Hematopoietic multipotent progenitor cell treated with erythropoietin and hydrocortisone succinate and interleukin-3 and kit ligand, for 17 days (in vitro differentiated cells): ENCODE measurements around the gene ORM1.
A peak's percentile ranks its signal among the peaks of the same experiment; 100 is the strongest.

ENCODE experiments used
- DNase-seq: peaks from one replicate; pipeline ENCODE4 v3.0.0-alpha.2; 2015; ENCODE audit warnings: low spot score

The ORM1 gene

DNA sequence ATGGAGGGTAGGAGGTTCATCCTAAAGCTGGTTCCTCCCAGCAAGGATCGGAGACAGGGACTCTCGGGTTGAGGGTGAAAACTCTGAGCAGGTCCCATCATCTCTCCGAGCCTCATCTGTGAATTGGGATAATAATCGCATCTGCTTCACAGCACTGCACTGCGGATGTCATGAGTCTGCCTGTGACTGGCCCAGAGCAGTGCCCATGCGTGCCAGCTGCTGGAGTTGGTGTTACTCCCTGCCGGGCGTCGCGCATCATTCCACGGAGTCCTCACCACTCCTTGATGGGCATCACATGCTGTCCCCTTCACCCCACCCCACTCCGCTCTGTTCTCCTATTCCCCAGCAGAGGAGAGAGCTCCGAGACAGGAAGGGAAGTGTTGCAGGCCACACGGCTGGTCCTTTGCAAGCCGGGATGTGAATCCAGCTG lies 35.1 kb upstream of the ORM1 start:
- DNase-seq = no peak

DNA sequence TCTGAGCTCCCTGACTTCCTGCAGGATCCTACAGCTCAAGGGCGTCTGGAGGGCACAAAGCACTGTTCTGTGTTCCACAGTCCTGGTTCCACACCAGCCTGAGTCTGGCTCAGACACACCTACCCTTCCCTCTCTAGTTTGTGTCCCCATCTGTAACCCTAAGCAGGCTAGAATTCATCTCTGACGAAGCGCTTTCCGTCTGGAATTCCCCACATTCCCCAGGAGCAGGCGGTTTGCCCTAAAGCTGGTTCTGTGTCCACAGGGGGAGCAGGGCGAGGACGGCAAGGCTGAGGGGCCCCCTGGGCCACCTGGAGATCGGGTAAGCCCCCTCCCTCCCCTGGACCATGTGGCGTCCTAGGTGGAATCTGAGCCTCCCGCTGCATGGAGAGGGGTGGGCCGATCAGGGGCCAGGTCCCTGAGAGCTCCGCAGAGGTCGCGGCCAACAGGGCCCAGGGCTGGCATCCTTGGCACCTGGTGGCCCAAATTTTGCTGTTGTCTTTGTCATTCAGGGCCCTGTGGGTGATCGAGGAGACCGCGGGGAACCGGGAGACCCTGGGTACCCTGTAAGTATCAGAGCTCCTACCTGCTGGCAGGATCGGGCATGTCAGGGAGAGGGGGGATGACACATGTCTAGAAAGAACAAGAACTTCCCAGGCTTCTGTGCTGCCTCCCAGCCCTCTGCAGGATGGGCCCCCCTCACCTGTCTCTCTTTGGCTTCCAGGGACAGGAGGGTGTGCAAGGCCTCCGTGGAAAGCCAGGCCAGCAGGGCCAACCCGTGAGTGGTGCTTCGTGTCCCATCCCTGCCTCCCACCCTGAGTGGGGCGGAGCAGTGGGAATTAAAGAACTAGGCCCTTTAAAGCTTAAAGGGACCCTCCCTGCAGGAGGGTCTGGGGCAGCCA lies 34.5 kb upstream of the ORM1 start:
- DNase-seq = no peak

DNA sequence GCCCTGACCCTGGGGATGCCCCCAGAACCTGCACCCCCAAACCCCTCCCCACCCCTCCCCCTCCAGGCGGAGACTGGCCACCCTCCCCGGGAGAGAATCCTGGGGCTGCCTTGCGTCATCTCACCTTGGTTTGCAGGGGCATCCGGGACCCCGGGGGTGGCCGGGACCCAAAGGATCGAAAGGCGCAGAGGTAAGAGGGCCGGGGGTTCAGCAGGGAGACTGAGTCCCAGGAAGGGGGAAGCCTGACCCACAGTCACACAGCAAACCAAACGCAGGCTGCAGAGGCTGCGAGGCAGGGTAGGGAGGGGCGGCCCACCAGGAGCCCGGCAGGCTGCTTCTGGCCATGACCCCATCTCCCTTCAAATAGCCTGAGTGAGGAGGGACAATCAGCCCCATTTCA lies 33.8 kb upstream of the ORM1 start:
- no peak for DNase-seq

DNA sequence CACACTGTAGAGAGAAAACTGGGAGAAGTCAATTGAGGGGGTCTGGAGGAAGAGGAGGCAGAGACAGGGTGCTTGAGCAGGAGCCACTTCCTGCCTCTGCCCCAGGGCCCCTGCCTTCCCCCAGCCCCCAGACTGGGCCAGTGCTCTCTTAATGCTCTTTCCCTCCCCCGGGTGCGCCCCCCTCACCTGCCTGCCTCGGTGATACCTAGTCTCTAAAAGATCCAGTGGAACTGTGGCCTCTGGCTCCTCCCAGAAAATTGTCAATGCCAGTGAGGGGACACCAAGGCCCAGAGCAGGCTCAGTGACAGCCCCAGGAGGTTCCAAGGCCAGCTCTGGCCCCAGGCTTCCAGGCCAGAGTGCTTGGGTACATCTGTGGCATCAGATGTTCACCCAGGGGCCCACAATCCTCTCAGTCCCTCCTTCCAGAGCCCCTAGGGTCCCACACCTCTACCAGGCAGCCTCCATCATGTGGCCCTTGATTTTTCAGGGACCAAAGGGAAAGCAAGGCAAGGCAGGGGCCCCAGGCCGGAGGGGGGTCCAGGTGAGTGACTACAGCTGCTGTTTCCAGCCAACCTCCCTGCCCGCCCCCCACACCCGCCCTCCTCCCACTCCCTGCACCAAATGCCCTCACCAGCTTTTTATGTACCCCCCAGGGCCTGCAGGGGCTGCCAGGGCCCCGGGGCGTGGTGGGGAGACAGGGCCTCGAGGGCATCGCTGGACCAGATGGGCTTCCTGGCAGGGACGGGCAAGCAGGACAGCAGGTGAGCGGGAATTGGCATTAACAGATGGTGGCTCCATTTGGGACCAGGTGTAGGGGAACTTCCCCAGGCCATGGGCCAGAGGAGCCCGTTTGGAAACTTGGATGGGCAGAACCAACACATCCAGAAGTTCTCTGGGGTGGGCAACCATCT lies 33.1 kb upstream of the ORM1 start:
- no peak for DNase-seq

DNA sequence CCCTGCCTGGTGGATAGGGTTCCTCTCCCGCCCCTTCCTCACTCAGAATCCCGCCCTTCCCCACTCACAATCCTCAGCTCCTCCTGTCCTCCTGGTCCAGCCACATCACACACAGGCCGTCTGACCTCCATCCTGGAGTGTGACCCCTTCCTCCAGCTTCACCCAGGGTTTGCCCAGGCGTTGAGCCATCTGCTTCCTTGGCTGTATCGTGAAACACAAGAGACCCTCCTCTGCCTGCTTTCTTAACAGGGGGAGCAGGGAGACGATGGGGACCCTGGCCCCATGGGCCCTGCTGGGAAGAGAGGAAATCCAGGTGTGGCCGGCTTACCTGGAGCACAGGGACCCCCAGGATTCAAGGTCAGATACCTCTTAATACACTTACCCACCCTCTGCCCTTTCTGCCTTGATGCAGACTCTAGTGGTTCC lies 32.3 kb upstream of the ORM1 start:
- DNase-seq = no peak

DNA sequence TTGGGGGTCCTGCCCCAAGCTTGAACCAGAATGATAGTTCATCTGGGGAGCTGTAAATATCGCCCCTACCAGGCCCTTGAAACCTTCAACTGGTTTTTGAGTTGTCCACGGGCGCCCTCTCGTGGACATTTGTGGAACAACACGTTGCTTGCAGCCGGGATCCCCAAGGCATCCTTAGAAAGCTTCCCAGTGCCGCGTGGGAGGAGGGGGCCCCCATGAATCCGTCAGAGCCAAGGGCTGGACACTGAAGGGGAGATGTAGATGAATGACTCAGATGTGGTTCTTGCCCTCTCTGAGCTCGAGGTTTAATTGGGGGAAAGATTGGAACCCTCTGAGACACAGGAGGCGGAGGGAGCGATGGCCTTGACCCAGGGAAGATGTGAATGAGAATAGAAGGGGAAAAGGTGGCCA lies 31.8 kb upstream of the ORM1 start:
- peak; percentile 68 for DNase-seq

DNA sequence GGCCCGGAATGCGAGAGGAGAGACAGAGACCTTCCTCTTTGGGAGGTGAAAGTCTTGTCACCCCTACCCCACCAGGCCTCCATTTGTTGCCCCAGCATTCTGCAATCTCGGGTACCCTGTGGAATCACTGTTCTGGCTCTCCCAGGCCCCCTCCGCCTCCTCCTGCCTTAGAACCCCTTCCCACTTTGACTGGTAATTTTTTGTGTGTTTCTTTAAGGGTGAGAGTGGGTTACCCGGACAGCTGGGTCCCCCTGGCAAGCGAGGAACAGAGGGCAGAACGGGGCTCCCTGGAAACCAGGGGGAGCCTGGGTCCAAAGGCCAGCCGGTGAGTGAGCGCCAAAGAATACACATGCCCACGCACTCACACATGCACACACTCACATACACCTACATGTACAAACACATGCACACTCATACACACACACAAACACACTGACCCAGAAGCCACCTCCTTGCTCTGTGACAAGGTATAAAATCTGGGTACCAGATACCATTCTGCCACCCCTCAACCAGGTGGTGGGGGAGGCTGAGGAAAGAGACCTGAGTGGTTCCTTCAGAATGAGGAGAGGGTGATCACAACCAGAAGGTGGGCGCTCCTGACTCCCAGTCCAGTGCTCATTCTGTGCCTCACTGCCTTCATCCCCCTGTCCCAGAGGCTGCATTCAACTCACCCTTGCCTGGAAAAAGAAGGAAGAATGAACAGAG lies 30.9 kb upstream of the ORM1 start:
- no peak for DNase-seq

DNA sequence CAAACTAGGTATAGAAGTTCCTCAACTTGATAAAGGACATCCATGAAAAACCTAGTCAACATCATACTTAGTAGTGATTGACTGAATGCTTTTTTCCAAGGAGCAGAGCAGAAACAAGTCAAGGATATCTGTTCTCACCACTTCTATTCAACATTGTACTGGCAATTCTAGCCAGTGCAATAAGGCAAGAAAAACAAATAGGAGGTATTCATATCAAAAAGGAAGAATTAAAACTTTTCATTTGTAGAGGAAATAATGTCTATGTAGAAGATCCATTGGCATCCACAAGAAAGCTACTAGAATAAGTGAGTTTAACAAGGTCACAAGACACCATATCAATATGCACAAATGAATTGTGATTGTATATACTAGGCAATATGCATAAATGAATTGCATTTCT lies 28.2 kb upstream of the ORM1 start:
- DNase-seq = no peak

DNA sequence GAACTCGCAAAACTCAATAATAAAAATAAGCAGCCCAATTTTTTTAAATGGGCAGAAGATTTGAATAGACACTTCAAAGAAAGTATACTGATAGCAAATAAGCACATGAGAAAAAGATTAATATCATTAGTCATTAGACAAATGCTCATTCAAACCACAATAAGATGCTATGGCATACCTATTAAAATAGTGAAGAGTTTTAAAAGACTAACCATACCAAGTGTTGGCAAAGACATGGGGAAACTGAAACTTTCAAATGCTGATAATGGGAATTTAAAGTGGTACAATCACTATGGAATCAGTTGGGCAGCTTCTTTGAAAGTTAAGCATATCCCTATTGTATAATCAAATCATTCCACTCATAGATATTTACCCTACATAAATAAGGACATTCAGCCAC lies 26.6 kb upstream of the ORM1 start:
- DNase-seq = no peak

DNA sequence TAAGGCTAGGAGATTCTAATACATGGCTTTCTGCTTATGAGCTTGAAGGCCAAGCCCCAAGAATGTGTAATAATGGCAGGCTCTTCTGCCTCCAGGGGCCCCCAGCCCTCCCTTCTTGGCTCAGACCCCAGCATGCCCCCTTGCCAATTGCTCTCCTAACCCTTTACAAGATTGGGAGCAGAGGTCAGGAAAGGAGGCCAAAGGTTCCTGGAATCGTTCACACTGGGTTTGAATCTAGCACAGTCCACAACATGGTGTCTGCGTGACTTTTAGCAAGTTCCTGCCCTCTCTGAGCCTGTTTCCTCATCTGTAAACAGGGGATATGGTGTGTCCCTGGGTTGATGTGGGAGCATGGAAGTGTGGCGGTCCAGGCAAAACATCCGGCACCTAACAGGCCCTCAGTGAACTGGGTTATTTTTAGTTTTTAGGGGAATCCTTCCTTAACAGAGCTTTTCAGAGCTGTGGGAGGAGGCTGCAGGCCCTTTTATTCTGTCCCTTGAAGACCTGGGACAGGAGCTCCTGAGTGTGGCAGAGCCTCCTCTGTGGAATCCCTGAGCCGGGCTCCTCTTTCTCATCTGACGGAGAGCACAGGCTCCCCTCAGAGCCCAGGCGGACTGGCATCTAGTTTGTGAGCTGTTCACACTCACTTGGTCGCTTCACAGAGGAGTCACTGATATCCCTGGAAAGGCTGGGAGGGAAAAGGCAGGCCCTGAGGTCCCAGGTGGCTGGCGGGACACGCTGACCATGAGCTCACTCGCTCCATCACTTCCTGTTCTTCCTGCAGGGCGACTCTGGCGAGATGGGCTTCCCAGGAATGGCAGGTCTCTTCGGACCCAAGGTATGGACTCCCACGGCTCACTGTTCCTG lies 23.4 kb upstream of the ORM1 start:
- DNase-seq = no peak

DNA sequence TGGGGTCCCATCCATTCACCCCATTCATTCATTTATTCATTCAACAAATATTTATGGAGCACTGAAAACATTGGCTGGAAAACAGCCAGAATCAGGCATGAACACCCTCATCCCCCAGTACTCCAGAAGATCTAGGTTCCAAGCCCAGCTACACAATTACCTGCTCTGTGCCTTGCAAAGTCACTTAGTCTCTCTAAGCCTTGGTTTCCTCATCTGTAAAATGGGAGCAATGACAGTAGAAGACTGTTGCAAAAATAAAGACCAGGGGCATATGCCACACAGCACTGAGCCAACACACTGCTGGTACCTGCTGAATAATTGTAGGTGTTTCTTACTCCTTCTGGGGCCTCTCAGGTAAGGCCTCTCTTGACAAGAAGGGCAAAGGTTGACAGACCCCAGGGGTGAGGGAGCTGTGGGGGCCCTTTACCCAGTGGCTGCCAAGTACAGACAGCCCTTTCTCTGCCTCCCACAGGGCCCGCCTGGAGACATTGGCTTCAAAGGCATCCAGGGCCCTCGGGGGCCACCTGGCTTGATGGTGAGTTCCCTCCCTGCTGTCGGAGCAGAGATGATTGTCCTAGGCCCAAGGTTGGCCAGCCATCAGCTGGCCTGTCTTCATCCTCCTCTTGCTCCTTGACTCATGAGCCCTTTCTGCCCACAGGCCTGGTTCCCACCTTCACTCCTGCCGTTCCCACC lies 22.6 kb upstream of the ORM1 start:
- no peak for DNase-seq

DNA sequence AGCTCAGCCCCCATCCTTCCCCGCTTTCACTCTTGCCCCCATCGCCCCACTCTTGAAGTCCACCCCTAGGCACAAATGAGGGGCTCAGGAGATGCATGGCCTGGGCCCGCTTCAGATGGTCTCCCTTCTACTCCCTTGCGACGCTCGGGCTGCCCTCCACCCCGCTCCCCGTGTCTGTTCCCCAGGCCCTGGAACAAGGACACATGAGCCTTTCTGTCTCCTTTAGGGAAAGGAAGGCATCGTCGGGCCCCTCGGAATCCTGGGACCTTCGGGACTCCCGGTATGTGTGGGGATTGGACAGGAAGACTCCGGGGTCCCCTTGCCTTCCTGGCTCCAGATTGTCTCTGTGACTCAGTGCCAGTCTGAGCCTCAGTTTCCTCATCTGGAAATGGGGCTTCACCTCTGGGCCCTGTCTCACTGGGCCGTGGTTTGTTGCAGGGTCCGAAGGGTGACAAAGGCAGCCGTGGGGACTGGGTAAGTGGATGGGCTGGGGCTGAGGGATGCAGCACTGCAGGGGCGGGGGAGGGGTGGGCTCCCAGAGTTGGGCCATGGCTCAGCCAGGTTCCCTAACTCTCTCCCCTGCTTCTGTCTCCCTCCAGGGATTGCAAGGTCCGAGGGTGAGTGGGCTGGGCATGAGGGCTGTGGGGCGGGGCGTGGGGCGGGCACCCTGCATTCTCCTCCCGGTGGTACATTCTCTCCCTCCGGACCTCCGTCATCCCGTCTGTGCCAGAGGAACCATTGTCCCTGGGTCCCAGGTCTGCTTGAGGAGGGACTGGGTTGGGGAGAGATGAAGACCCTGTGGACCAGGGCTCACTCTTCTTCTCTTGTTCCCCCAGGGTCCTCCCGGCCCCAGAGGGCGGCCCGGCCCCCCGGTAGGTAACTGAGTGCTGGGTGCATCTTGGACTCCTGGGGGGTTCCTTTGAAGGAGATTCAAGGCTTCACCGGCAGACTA lies 21.8 kb upstream of the ORM1 start:
- DNase-seq = no peak

DNA sequence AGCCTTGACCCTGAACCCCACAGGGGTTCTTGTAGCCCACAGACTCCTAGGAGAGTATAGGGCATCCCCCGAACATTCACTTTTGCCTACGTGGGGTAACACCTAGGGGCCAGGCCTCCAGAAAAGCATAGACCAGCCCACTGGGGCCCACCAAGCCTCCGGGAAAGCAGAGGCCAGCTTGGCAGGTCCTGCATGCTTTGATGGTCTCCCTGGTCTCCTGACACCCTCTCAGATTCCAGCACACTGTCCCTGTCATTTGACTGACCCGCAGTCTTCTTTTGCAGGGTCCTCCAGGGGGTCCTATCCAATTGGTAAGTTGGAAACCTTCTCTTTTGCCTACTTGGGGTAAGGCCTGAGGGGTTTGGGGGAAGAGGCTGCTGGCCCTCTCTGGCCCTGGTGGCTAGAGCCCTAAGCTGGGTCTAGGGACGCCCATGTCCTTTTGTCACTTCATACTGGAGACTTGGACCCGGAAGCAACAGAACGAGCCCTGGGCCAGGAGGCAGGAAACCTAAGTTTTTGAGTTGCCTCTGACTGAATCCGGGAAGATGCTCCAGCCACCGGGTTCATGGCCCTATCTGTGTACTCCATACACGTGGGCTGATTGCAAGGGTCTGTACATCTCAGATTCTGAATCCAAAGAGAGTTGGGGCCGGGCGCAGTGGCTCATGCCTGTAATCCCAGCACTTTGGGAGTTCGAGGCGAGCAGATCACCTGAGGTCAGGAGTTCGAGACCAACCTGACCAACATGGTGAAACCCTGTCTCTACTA lies 20.9 kb upstream of the ORM1 start:
- no peak for DNase-seq

DNA sequence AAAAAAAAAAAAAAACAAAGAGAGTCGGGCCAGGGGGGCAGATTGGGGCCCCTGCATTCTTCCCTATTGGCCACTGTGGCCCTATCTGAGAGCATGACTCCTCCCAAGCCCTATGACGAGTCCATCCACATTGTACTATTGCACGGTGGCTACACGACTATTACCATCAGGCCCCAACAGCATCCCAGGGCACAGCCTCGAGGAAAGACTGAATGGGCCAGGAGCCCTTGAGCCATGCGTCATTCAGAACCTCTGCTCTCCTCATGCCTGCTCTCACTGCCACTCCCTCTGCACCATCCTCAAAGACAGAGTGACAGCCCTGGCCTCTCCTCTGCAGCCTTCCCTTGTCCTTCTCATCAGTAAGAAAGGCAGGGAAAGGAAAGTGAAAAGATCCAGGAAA lies 20.2 kb upstream of the ORM1 start:
- DNase-seq = no peak

DNA sequence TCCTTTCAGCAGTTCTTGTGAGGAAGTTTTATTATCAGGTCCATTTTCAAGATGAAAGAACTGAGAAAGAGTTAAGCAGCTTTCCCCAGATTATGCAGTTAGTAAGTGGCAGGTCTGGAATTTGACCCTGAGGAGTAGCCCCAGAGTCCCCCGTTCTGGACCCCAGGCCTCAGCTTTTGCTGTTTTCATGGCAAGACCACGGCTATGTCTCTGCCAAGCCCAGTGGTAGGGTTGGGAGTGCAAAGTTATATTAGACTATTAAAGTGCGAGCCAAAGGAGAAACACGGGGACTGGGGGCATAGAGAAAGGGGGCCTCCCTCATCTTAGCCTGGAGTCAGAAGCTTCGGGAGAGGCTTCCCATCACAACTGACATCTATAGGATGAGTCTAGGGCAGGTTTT lies 19.3 kb upstream of the ORM1 start:
- DNase-seq = no peak

DNA sequence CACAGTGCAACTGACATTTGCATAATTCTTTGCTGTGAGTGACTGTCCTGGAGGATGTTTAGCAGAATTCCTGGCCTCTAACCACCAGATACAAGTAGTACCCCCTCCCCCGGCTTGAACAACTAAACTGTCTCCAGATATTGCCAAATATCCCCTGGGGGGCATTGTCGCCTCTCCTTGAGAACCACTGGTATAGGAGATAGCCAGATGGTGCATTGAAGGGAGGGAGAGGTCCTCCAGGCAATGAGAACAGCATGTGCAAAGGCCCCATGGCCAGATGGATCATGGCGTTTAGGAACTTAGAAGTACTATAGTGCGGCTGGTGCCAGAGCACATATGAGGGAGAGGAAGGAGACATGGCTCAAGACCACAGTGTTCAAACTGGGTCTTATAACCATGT lies 18.9 kb upstream of the ORM1 start:
- DNase-seq = no peak

DNA sequence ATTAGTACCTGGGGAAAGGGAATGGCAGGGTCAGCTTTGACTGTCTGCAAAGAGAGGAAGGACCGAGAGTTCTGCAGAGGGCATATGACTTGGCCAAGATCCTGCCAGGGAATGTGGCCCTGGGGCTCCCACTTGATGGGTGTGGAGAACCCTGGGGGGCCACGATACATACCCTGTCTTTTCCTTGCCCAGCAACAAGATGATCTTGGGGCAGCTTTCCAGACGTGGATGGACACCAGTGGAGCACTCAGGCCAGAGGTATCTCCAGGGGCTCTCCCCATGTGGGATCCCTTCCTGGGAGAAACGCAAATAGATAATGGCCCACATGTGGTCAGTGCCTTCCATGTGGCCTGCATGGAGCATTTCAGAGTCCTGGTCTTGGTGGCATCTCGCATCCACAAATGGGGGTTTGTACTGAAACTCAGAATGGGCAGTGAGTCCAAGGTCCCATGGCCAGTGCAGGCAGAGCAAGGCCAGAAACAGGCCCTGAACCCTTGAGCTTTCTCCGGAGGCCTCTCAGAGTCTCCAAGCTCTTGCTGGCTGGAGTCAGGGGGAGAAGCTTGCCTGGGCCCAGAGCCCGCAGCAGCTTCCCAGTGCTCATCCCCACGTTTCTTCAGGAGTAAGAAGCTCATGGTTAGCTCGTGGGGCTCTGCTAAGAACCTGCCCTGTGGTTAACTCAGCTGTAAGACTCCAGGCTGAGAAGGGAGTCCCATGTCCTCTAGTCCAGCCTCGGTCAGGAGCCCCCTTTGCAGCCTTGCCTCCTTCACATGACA lies 18.3 kb upstream of the ORM1 start:
- no peak for DNase-seq

DNA sequence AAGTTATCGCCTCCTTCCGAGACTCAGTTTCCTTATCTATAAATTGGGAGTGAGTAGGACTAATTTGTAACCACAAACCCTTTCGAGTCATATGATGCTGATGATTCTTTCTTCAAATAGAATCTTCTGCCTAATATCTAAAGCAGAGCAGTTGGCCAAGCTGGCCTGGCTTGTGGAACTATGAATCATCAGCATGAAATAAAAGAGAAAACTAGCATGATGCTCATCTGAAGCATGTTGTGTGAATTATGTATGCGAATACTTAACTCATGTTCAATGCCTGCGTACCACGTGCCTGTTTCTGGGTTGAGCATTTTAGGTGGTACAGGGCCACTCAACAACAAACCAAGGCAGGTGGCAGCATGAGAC lies 15.0 kb upstream of the ORM1 start:
- DNase-seq = no peak
